CMK (cell line): ENCODE results near the gene PRR35.

Experiments used
- DNase-seq: peaks from one replicate; pipeline ENCODE4 v3.0.0-alpha.2; 2010; ENCODE audit warnings: low read depth

Gene PRR35

GRCh38 chr16:560204-560700 lies at the start of gene PRR35:
PRR35 (plus strand) TSS chr16:560394; CDS start chr16:563295, 2,901 bp downstream.
- no peak for DNase-seq

GRCh38 chr16:512802-513201 lies 47.4 kb upstream of the PRR35 start:
- no peak for DNase-seq

GRCh38 chr16:513950-514349 lies 46.2 kb upstream of the PRR35 start:
- DNase-seq: no peak

- DNase-seq: no peak
Observed at GRCh38 chr16:515175-515938, 44.8 kb upstream of the PRR35 start.

GRCh38 chr16:515939-516226 lies 44.3 kb upstream of the PRR35 start:
- no peak for DNase-seq

- no peak for DNase-seq
Observed at GRCh38 chr16:516301-516700, 43.9 kb upstream of the PRR35 start.

- DNase-seq: no peak
Observed at GRCh38 chr16:518858-519257, 41.3 kb upstream of the PRR35 start.

- DNase-seq: no peak
Observed at GRCh38 chr16:519425-519824, 40.8 kb upstream of the PRR35 start.

- DNase-seq: no peak
Observed at GRCh38 chr16:519841-520687, 40.1 kb upstream of the PRR35 start.

- no peak for DNase-seq
Observed at GRCh38 chr16:520847-521246, 39.3 kb upstream of the PRR35 start.

- DNase-seq: no peak
Observed at GRCh38 chr16:521381-522210, 38.6 kb upstream of the PRR35 start.

- DNase-seq: no peak
Observed at GRCh38 chr16:522320-523096, 37.7 kb upstream of the PRR35 start.

GRCh38 chr16:523097-523741 lies 37.0 kb upstream of the PRR35 start:
- no peak for DNase-seq

- DNase-seq: no peak
Observed at GRCh38 chr16:524274-525040, 35.7 kb upstream of the PRR35 start.

GRCh38 chr16:525123-525519 lies 35.1 kb upstream of the PRR35 start:
- DNase-seq: no peak

- DNase-seq: no peak
Observed at GRCh38 chr16:525520-526180, 34.5 kb upstream of the PRR35 start.

GRCh38 chr16:526181-527014 lies 33.8 kb upstream of the PRR35 start:
- no peak for DNase-seq

GRCh38 chr16:527015-527903 lies 32.9 kb upstream of the PRR35 start, which contains the start of gene CAPN15:
CAPN15 (plus strand) TSS chr16:527712; CDS start chr16:546839, 19,127 bp downstream.
- peak; percentile 75 for DNase-seq
